Fibroblast of the aortic adventitia (primary cell): ENCODE data around the gene ARID1B. TPM values are rescaled to one million over a fixed set of nuclear protein-coding genes. Genes with fewer than 3 reads are reported as not detected.

ENCODE experiments used
- DNase-seq: peaks from one replicate; pipeline ENCODE4 v3.0.0-alpha.2; 2010; ENCODE audit warnings: low read depth
- H3K4me3 ChIP-seq: 2 replicates; pipeline ENCODE4 v1.5.1; 2011; ENCODE audit warnings: low read depth, mild to moderate bottlenecking, control low read depth, low read length, moderate library complexity
- CTCF ChIP-seq: IDR thresholded peaks from 2 replicates; pipeline ENCODE4 v1.5.1; 2011; ENCODE audit warnings: mild to moderate bottlenecking, low read length, control low read depth, inconsistent platforms; ENCODE audit not compliant: insufficient read depth
- total RNA-seq: library from RNA; depleted of rRNA; stranded (reverse); fragments of >200 nt; gene quantifications from 2 replicates; pipeline ENCODE4 v1.2.3, GENCODE V29; 2012; ENCODE audit warnings: low replicate concordance

Gene ARID1B
- total RNA-seq, 1 donor = 55.9 TPM

GRCh38 chr6:156872903-156873302, 95.7 kb downstream of the ARID1B start:
- TF ChIP-seq CTCF = no peak
- DNase-seq = no peak
- no peak overlapping the region for H3K4me3 ChIP-seq

GRCh38 chr6:156873654-156874380, 96.6 kb downstream of the ARID1B start:
- TF ChIP-seq CTCF = no peak
- no peak overlapping the region for H3K4me3 ChIP-seq
- DNase-seq = no peak

- H3K4me3 ChIP-seq = no peak overlapping the region
- no peak for TF ChIP-seq CTCF
- DNase-seq = no peak
Observed at GRCh38 chr6:156875062-156875461, 97.9 kb downstream of the ARID1B start.

- peak; percentile 25 for TF ChIP-seq CTCF
- no peak for DNase-seq
- H3K4me3 ChIP-seq = no peak overlapping the region
Observed at GRCh38 chr6:156876302-156876701, 99.1 kb downstream of the ARID1B start.

- H3K4me3 ChIP-seq = no peak overlapping the region
- no peak for TF ChIP-seq CTCF
- peak; percentile 17 for DNase-seq
Observed at GRCh38 chr6:156877126-156877863, 100.1 kb downstream of the ARID1B start.

GRCh38 chr6:156878681-156879080, 101.5 kb downstream of the ARID1B start:
- no peak overlapping the region for H3K4me3 ChIP-seq
- no peak for DNase-seq
- TF ChIP-seq CTCF = no peak
